Choroid plexus epithelial cell (primary cell): ENCODE results near the gene ALK.
A peak's percentile ranks its signal among the peaks of the same experiment; 100 is the strongest.

Experiments
- DNase-seq: peaks from one replicate; pipeline ENCODE4 v3.0.0-alpha.2; 2010; ENCODE audit warnings: low read depth
- H3K4me3 ChIP-seq: 2 replicates; pipeline ENCODE4 v1.5.1; 2011; ENCODE audit warnings: low read depth, mild to moderate bottlenecking, control low read depth, low read length, moderate library complexity
- TF ChIP-seq, protein P1 (sequence below): conservative IDR thresholded peaks from 2 replicates; pipeline ENCODE4 v1.5.1; 2011; ENCODE audit warnings: low read depth, mild to moderate bottlenecking, control low read depth, inconsistent platforms, low read length, moderate library complexity

Gene ALK

DNA sequence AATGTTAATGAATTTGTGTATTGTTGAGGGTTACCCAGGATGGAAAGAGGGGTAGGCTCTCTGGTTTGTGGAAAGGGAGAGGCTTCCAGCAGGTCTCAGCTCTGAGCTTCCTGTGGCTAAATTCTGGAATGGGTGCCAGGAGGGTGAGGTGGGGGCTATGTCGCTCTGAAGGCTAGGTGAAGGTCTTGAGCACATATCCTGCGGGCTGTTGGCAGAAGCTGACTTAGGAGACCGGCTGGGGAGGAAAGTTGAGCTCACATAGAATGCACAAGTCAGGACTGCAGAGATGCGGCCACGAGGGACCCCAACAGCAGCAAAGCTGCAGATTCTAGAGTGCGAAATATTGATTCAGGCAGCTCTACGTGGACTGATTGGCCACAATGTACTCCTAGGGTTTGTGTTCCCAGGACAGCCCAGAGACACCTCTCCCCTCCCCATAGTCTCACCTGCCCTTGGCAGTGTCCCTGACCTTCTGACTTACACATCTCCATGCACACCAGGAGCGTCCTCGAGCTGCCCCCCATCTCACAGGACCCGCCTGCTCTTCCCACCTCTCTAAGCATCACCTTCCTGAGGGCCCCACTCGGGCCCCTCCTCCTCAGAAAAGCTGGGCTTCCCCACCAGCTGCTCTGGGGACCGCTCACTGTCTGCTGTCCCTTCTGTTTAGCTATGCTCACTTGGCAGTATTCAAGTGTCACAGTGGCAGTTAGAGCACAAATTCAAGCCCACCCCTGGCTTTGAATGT is 72.6 kb downstream of the ALK start:
- TF ChIP-seq, protein P1, sequence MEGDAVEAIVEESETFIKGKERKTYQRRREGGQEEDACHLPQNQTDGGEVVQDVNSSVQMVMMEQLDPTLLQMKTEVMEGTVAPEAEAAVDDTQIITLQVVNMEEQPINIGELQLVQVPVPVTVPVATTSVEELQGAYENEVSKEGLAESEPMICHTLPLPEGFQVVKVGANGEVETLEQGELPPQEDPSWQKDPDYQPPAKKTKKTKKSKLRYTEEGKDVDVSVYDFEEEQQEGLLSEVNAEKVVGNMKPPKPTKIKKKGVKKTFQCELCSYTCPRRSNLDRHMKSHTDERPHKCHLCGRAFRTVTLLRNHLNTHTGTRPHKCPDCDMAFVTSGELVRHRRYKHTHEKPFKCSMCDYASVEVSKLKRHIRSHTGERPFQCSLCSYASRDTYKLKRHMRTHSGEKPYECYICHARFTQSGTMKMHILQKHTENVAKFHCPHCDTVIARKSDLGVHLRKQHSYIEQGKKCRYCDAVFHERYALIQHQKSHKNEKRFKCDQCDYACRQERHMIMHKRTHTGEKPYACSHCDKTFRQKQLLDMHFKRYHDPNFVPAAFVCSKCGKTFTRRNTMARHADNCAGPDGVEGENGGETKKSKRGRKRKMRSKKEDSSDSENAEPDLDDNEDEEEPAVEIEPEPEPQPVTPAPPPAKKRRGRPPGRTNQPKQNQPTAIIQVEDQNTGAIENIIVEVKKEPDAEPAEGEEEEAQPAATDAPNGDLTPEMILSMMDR: no peak
- no peak overlapping the region for H3K4me3 ChIP-seq
- no peak for DNase-seq

DNA sequence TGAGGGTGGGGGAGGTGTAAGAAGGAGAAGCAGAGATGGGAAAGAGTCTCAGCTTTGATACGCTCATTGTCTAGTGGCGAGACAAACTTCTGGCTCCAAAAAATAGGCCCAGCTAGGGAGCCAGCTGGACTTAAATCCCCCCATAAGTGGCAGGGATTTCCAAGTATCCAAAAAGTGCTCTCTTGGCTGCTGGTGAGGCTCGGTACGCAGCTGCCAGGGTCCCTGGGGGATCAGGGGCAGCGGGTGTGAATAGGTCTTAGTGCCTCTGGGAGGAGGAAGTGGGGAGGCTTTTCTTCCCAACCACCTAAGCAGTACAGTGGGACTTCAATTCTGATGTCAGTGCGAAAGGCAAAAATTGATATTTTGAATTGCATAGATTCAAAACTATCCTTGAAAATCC is 73.5 kb downstream of the ALK start:
- DNase-seq: no peak
- TF ChIP-seq, protein P1: no peak
- H3K4me3 ChIP-seq: no peak overlapping the region

DNA sequence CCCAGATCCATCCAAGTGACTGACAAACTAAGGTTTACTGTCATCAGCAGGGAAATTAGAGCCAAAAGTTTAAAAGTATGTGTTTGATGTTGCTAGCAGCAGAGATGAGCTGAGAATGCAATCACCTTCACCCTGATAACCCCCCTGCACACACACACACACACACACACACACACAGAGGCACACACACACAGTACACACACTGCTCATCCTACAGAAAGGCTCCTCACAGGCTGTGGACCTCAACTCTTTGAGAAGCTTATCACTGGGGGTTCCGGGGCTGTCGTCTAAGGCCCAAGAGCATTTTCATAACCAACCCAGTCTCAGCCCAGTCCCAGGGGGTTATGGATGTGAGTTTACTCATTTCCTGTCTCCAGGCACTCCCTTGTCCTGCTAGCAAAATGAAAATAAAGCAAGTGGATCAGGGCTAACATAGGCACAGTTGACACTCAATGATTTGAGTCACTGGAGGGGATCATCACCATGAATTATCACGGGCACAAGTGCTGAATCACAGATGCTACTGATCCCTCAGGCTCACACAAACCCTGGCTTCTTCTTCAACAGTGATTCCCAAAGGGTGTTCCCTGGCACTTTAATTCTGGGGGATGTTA is 76.6 kb downstream of the ALK start:
- TF ChIP-seq, protein P1: no peak
- DNase-seq: peak; percentile 17
- no peak overlapping the region for H3K4me3 ChIP-seq

DNA sequence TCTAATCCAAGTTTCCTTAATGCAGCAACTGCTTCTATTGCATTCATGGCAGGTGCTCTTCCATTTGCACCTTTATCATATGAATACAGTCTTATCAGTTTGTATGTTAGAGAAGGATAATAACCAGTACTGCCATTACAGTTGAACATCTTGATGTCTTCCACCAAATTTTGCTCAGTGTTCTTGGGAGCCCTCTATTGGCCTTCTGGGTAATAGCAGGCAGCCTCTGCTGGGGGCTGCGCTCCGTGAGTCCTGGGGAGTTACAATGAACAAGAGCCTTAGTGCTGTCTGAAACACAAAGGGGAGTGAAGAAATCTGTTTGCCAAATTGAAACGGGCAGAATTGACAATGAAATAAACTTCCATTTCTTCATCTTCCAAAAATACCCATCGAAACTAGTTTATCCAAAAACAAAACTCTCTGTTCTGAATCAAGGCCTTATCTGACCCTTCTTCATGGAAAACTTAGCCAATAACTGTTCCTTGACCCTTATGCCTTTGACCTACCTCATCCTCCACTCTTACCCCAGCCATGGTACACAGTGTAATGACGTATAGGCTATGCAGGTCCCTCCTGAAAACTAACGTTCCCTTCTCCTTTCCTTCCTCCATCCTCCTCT is 79.9 kb downstream of the ALK start:
- DNase-seq: peak; percentile 61
- TF ChIP-seq, protein P1: peak; percentile 98
- no peak overlapping the region for H3K4me3 ChIP-seq

DNA sequence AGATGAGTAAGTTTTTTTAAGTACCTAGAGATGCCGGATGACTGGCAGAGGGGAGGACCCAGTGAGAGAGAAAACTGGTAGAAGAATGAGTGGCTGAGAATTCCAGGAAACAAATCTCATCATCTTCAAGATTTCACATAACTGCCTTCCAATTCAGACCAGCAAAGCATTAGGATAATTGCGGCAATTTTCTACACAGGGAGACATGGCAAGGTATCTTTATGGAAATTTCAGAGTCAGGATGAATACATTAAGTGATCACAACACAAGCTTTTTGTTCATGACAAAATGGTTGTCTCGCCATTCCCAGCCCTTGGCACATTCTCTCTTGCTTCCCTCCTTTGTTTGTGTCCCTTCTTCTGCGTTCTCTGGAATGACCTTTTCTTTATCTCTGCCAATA is 82.1 kb downstream of the ALK start:
- no peak overlapping the region for H3K4me3 ChIP-seq
- no peak for DNase-seq
- TF ChIP-seq, protein P1: no peak

DNA sequence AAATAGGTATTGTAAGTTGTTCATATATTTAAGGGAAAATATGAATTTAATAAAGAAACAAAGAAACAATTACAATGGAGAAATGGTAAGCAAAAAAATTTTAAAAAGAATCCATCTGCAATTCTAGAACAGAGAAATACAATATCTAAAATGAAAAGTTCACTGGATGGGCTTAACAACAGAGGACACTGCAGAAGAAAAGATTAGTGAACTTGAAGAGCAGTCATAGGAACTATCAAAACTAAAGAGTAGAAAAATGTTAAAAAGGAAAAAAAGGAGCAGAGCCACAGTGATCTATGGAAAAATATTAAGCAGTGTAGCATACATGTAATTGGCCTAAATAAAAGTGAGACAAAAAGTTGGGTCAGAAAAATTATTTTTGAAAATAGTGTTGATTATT is 83.5 kb downstream of the ALK start:
- H3K4me3 ChIP-seq: no peak overlapping the region
- DNase-seq: no peak
- TF ChIP-seq, protein P1: no peak
